Endometrium (tissue), 2 donors: ENCODE results near the gene IL17RC.

Experiments
- FAIRE-seq: peaks from 2 replicates; lab custom pipeline; 2012; peaks lifted over from hg19 to GRCh38; lab: Jason Lieb, UNC
- donor health status: control.
- donor health status: control.

The IL17RC gene

GRCh38 chr3:9946112-9947024, 29.5 kb downstream of the IL17RC start:
- FAIRE-seq, result no peak

- no peak for FAIRE-seq
Measured at GRCh38 chr3:9947025-9947995, 30.4 kb downstream of the IL17RC start.

DNA sequence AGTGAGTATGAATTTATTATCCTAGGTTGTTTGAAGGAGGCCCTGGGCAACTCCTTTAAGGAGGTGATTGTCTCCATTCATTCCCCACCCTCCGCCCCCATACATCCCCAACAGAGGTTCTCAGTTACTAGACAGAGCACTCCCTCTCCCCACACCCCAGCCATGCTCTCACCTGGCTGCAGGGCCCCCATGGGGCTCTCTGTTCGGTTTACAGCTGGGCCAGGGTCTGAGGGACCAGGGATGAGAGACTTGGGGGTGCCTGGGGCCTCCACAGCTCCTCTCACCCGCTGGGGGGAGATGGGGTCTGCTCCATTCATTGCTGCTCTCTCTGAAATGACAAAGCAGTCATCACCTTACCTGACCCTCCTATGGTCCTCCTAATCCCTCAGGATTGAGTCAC, 31.7 kb downstream of the IL17RC start:
- FAIRE-seq, result no peak

DNA sequence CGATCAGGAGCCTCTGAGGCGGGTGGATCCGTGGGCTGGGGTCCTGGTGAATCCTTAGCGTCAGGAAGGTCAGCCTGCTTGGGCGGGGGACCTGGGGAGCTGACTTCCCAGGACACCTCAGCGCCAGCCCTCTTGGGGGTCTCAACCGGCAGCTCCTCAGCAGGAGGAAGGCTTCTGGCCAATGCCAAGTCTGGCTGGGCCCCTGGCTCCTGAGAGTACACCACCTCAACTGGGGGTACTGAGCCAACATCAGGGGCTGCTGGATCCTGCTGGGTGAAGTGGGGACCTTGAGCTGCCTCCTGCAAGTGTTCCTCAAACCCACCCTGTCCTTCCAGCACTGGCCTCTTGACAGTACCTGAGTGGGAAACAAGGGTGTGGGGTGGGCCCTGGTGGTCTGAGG, 32.2 kb downstream of the IL17RC start:
- no peak for FAIRE-seq

GRCh38 chr3:9949626-9950025, 32.7 kb downstream of the IL17RC start:
- no peak for FAIRE-seq

DNA sequence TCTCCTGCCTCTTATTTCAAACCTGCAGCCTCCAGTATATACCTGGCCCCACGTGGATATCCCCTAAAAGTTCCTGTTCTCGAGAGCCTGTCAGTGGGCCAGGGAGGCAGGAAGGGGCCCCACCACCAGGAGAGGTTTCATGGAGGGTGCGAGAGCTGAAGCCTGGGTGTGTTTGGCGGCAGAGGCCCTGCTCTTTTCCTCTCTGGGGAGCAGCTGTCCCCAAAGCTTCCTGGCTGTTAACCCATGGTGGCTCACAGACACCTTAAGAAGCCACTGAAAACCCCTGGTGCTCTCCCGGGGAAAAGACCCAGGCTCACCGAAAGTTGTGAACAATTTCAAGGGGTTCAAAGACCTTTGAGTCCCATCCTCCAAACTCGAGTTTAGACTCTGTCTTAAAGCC, 34.2 kb downstream of the IL17RC start:
- FAIRE-seq, result no peak

DNA sequence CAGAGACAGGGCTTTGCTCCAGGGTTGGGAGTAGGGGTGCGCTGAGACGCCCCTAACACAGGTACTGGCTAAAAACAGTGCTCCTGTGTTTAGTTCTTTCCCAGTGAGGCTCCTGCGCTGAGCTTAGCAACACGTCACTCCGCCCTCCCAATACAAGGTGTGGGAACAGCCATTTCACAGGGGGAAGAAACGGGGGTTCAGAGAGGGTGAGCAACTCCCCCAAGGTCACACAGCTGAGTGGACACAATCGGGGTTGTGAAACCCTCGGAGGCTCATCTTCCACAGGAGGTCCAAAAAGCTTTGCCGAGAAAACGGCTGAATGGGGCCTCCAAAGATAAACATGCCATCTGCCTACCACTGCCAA, 34.7 kb downstream of the IL17RC start:
- no peak for FAIRE-seq

DNA sequence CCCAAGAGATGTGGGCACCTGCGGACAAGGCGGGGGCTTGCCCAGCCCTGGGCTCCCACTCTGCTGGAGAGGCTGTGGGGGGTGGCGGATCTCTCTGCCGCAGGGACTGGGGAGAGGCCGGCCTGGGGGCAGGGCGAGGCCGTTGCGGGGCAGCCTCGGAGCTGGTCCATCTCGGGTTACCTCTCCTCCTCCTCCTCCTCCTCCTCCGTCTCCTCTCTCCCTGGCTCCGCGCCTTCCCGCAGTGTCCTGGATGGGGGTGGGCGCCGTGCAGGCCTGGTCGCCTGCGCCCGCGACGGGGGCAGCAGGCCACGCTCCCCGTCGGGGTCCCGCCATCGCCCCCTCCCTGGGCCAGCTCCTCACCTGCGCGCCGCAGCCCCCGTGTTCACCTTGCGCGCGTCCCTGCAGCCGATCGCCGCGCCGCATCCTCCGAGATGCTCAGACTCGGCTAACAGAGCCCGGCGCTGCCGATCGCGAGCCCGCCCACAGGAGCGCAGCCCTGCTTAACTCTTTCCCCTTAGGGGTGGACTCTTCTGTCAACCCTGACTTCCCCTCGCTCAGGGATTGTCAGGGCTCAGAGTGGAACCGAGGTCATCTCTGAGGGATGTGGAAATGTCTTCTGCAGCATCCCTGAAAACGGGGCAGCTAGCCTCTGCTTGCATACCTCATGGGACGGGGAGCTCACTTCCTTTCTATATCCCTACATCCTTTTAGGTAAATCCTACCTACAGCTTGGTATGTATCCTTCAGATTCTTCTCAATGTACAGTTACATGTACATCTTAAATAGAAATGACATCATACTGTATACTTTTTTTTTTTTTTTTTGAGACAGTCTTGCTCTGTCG, 35.3 kb downstream of the IL17RC start, which contains the start of gene PRRT3:
Gene PRRT3, minus strand, starts transcription at position 447 of the 844 bp plus-strand sequence. CDS start 2,293 bp downstream, outside the sequence.
- no peak for FAIRE-seq

DNA sequence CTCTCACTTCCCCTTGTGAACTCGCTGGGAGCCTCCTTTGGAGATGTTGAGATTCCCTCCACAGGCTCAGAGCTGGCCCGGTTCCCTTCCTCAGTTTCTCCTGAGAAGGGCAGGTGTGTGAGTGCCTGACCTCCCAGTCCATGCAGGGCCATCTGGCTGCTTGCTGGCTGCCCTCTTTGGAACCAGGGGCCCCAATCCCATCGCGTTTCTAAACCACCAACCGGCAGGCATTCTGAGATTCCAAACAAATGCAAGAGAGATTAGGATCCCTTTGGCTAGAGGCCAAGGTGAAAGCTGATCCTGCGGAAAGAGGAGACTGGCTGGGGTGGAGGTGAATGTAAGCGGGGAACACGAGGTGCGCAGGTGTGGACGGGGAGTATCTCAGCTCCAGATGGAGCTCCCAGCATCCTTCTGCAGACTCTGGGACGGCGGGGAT, 38.2 kb downstream of the IL17RC start:
- FAIRE-seq, result no peak

GRCh38 chr3:9955611-9956352, 38.9 kb downstream of the IL17RC start:
- FAIRE-seq, result no peak

- no peak for FAIRE-seq
Measured at GRCh38 chr3:9957214-9957613, 40.3 kb downstream of the IL17RC start.

DNA sequence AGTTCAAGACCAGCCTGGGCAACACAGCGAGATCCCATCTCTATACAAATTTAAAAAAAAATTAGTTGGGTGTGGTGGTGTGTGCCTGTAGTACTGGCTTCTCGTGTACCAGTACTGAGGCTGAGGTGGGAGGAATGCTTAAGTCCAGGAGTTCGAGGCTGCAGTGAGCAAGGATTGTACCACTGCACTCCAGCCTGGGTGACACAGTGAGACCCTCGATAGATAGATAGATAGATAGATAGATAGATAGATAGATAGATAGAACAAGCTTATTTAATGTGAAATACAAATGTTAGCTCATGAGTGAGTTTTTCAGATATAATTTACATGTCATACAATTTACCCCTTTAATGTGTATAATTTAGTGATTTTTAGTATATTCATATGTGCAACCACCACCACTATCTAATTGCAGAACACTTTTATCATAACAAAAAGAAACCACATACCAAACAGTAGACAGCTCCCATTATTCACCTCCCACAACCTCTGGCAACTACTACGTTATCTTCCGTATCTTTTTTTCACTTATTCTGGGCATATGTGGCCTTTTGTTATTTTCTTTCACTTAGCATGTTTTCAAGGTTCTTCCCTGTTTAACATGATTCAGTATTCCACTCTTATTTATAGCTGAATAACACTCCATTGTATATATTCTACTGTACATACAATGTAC, 48.4 kb downstream of the IL17RC start:
- FAIRE-seq, result no peak

DNA sequence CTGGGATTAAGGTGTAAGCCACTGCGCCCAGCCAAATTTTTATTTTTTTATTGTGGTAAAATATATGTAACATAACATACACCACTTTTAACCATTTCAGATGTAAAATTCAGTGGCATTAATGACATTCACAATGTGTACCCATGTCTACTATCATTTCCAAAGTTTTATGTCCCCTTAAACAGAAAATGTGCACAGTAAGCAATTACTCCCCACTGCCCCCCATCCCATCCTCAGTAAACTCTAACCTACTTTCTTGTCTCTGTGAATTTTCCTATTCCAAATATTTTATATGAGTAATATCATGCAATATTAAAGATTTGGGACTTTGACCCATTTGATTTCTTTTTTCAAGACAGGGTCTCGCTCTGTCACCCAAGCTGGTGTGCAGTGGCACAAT, 49.9 kb downstream of the IL17RC start:
- no peak for FAIRE-seq

- FAIRE-seq, result no peak
Measured at GRCh38 chr3:9969632-9970019, 52.7 kb downstream of the IL17RC start.

DNA sequence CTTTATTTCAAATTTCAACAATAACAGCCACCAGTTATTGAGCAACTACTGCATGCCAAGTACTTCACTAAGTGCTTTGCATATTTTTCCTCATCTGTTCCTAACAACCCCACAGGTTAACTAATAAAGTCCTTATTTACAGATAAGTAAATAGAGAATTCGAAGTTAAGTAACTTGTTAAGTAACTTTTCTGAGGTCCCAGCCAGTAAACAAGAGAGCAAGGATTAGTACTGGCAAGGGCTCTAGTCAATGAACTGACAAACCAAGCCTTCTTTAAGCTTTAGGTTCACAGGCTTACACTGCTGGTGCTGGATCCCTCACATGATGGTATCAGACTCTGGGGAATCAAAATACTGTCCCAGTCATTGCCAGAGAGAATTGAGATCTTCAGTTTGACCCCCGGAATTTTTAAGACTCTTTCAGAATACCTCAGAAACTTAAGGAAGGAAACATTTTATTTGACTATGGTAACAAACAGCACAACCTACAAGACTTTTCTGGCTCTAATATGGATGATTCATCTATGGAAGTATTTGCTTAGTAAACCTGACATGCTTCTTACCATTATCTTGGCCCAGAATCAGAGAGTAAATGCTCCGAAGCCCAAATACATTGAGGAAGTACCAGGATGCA, 53.2 kb downstream of the IL17RC start:
- FAIRE-seq, result no peak

DNA sequence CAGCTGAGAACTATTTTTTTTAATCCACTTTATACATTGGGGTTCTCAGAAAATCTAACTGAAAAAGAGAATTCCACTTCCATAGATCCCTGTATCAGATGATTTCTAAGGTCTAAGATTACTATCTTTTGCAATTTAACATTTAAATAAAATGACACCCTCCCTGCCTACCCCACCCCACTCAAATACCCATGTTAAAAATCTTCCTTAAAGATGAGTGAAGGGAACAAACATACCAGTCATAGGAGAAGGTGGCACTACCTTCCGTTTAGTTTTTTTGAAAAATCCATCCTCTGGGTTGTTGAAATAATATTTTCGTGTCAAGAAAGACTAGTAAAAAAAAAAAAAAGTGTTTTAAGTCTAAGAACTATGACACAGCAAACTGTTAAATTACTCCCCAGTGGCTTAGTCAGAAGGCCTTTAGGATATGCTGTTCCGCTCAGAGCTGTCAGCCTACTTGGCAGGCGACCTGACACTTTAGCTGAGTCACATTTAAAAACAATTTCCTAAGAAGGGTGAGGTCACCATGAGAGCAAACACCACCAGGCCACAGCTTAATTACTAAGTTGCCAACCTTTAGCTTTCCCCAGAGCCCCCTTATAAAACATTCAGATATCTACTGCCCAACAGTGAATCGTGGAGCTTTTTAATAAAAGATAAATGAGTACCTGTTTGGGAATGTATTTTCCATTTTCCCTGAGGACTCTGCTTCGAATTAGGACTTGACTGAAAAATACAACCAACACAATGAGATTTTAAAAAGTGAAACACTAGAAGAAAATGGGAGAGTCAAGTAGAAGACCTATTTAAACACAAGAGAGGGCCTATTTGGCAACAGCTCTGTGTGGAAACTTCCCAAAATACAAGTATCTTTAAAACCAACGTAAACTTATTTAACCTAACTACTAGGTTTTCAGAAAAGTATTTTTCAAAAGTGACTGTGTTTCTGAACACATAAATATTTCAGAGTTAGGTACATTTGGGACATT, 60.1 kb downstream of the IL17RC start:
- FAIRE-seq, result no peak

DNA sequence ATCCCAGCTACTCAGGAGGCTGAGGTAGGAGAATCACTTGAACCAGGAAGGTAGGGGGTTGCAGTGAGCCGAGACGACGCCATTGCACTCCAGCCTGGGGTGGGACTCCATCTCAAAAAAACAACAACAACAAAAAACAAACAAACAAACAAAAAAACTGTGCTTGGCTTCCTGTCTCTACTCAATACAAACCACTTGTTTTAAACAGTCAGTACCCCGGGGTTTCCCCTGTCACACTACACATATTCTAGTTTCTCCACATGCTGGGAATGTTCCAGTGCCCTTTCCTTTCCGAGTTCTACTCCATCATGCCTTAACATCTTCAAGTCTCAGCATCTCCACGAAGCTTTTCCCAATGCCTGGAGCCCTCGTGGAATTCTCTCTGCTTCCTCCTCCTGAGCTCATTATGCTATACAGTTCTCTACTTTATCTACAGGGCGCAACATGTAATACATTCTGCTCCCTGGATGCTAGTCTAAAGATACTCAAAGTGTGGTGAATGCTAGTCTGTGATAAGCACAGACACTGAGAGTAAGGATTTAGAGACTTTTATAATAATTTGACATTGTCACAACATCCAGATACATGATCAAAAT, 61.9 kb downstream of the IL17RC start:
- FAIRE-seq, result no peak

DNA sequence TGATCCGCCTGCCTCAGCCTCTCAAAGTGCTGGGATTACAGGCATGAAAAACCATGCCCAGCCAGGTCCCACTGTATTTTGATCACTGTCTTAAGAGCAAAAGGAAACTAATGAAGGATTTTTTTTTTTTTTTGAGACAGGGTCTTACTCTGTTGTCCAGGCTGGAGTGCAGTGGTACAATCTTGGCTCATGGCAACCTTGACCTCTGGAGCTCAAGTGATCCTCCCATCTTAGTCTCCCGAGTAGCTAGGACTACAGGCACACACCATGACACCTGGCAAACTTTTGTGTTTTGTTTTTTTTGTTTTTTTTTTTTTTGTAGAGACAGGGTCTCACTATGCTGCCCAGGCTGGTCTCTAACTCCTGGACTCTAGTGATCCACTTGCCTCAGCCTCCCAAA, 63.4 kb downstream of the IL17RC start:
- no peak for FAIRE-seq
